Psoas muscle (tissue), 8 donors: Measurements from ENCODE around the gene SNX2. TPM values are rescaled to one million over a fixed set of nuclear protein-coding genes. Genes with fewer than 3 reads are reported as not detected.

Source experiments
- ATAC-seq, 4 donors: fragments of 200-7000 bp; cut with Tn5 transposase; one replicate each; pipeline ENCODE4 v1.9.1; 2020; ENCODE audit warnings: moderate library complexity in 3 of 4, mild to moderate bottlenecking in 2 of 4
- DNase-seq, 2 donors: peaks; one replicate each; pipeline ENCODE4 v3.0.0-alpha.2; 2020
- H3K27ac ChIP-seq: fragments of 200-600 bp; one replicate; pipeline ENCODE4 v1.8.0; 2022
- H3K27me3 ChIP-seq, 3 donors: fragments of 200-600 bp in 1 of 3; one replicate each; pipeline versions ENCODE4 v1.6.1 to v1.8.0; 2013 to 2022; ENCODE audit warnings: low read length in 2 of 3, mild to moderate bottlenecking in 2 of 3, moderate library complexity in 1 of 3; ENCODE audit not compliant: insufficient read depth in 3 of 3
- H3K36me3 ChIP-seq, 2 donors: fragments of 200-600 bp in 1 of 2; one replicate each; pipeline versions ENCODE4 v1.6.1 to v1.8.0; 2013 to 2022; ENCODE audit warnings: low read depth in 1 of 2, mild to moderate bottlenecking in 1 of 2, moderate library complexity in 1 of 2; ENCODE audit not compliant: insufficient read depth in 1 of 2
- H3K4me1 ChIP-seq: fragments of 200-600 bp; one replicate; pipeline ENCODE4 v1.8.0; 2022
- H3K4me3 ChIP-seq: fragments of 200-600 bp; one replicate; pipeline ENCODE4 v1.8.0; 2022; ENCODE audit warnings: mild to moderate bottlenecking
- H3K9me3 ChIP-seq: fragments of 200-600 bp; one replicate; pipeline ENCODE4 v1.8.0; 2022
- CTCF ChIP-seq: fragments of 200-600 bp; IDR thresholded peaks from one replicate; pipeline ENCODE4 v1.8.0; 2022; ENCODE audit warnings: antibody characterized with exemption
- WGBS, 3 donors: extraction: QIAGEN DNeasy Blood & Tissue Kit; methylation state at CpG; one replicate each; pipeline versions ENCODE4 v1.1.6 to v1.1.7; 2013; 5-methylcytosine and 5-hydroxymethylcytosine counted together
- intact Hi-C, 2 donors: fragments of 100-400 bp; cut with DNase I; formaldehyde crosslinking; loops; one replicate each; pipeline versions ENCODE4 v1.11.0 to v1.14.2; 2022
- polyA plus RNA-seq, 3 donors: library from polyadenylated mRNA; stranded (reverse); fragments of 200-250 nt; gene quantifications; one replicate each; pipeline ENCODE4 v1.2.3, GENCODE V29; 2013
- total RNA-seq, 4 donors: library from RNA; stranded (reverse); fragmentation: NEBNext Ultra II Directional in 2 of 4; extraction: Animal tissue kit (Norgen Biotek cat#: 25700) in 2 of 4; gene quantifications; one replicate each; pipeline versions ENCODE4 v1.2.1 to v1.2.4, GENCODE V29; 2021 to 2023
- donor health status: healthy with polysubstance abuse.
- donor health status: DM: no; HTN: no; CAD: no; lungs with moderate emphysema.
- donor health status: Bipolar disorder and iron deficiency.
- donor health status: healthy.
- donor health status: DM: yes; HTN: yes; CAD: no.
- donor health status: DM: no; HTN: no; CAD: no.
- donor health status: DM: no; HTN: no; CAD: no.
- donor health status: DM: yes; HTN: yes; CAD: no.

The SNX2 gene
- total and polyA plus RNA-seq, 7 donors: 23.2 to 45.3 (median 35.3) TPM

DNA sequence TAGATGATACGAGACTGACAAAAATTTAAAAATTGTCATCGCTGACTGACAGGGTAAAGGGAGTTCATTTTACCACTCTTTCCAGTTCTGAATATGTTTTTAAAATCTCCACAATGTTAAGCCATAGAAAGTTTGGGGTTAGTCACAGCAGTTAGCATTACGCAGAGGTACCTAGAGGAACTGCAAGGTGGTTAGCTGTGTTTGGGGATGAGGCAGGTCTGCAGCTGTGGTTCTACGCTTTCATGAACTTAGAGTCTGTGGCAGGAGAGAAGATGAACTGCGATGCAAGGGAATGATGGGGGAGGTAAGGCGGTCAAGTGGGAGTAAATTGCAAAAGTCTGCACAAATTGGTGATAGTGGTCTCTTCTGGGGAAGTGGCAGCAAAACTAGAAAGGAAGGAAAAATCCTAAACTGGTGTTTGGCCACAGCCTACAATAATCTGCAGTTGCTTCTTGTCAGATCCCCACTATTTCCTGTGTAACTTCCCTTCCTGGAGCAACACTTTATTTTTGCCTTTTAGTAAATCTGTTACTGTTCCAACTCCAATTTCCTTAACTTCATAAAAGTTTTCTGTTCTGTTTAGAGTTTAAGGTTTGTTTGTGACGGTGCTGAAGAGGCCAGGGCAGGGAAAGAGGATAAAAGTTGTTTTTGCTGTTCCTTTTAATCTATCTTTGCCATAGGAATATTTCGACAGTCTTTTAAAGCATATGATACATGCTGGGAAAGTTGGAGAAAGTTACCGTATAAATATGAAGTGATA lies 38.6 kb upstream of the SNX2 start:
- WGBS, 3 donors: 73 to 75% (median 74%) methylated on average over 9 of the region's 9 CpGs
- Histone ChIP-seq H3K4me3 (no peak overlapping the region), H3K36me3 (no peaks in the 10 kb centered on the region), H3K4me1 (no peaks in the 10 kb centered on the region), H3K27me3 (no peaks in the 10 kb centered on the region), H3K27ac (no peak overlapping the region), H3K9me3 (peaks cover 6% of the 10 kb centered on the region)
- no peak for ATAC-seq
- no peak for DNase-seq
- intact Hi-C loops: no loop called here
- no peak for TF ChIP-seq CTCF

DNA sequence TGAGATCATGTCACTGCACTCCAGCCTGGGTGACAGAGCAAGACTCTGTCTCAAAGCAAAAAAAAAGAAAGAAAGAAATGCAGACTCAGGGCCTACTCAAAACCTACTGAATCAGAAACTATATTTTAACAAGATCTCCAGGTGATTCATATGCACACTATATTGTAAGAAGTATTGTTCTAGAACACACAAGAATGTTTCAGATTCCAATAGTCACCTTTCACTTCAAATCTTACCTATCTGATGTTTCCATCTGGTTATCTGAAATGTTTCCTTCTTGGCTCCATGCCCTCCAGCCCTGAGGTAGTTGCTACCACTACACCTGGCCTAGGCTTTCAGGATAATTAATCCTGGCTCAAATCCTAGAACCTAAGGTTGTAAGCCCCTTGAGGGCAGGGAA lies 36.8 kb upstream of the SNX2 start:
- DNase-seq (no peak), ATAC-seq (no peak)
- TF ChIP-seq CTCF: no peak
- Histone ChIP-seq H3K4me3 (no peak overlapping the region), H3K9me3 (peaks cover 6% of the 10 kb centered on the region), H3K27ac (no peak overlapping the region), H3K27me3 (no peaks in the 10 kb centered on the region), H3K4me1 (no peaks in the 10 kb centered on the region), H3K36me3 (no peaks in the 10 kb centered on the region)
- intact Hi-C loops: no loop called here

DNA sequence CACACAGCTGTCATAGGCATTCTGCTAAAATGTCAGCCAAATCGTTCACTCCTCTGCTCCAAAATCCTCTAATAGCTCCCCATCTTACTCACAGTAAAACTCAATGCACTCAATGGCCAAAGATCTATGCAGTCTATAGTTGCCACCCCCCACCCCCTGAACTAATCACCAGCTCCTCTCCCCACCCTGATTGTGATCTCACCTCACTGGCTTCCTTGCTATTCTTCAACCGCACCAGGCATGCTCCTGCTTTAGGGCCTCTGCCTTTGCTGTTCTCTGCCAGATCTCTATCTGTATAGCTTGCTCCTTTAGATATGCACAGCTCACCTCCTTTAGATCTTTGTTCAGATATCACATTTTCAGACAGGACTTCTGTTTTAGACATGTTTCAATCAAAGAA lies 33.2 kb upstream of the SNX2 start:
- H3K4me1 ChIP-seq: no peaks in the 10 kb centered on the region
- H3K4me3 ChIP-seq: no peak overlapping the region
- WGBS, 3 donors: 28 to 51% (median 40%) methylated on average over 2 of the region's 2 CpGs
- no peaks in the 10 kb centered on the region for H3K27me3 ChIP-seq
- intact Hi-C loops: no loop called here
- no peaks in the 10 kb centered on the region for H3K9me3 ChIP-seq
- no peak overlapping the region for H3K27ac ChIP-seq
- ATAC-seq (no peak), DNase-seq (no peak)
- no peaks in the 10 kb centered on the region for H3K36me3 ChIP-seq
- no peak for TF ChIP-seq CTCF

GRCh38 chr5:122743261-122743660 lies 31.6 kb upstream of the SNX2 start:
- Histone ChIP-seq H3K36me3 (no peaks in the 10 kb centered on the region), H3K27ac (no peak overlapping the region), H3K4me1 (no peaks in the 10 kb centered on the region), H3K4me3 (no peak overlapping the region), H3K9me3 (no peaks in the 10 kb centered on the region), H3K27me3 (no peaks in the 10 kb centered on the region)
- ATAC-seq (no peak), DNase-seq (no peak)
- TF ChIP-seq CTCF: no peak
- intact Hi-C loops: no loop called here
- 82 to 94% (median 89%) methylated on average over 3 of the region's 3 CpGs for WGBS, 3 donors

DNA sequence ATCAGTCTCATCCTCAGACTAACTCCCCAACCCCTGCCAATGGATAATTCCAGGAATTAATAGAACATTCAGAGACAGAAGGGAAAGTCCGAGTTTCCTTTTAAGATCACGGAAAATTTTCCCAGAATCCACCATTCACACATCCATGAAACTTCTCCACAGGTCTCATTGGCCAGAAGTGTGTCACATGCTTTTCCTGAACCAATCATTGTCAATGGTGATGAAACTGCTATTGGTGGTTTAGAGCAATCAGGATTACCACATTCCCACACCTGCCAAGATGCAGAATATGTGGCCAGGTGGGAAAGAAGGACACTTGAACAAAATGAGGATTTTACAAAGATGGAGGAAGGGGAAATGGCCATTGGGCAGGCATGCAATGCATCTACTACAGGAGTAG lies 29.3 kb upstream of the SNX2 start:
- Histone ChIP-seq H3K27me3 (no peaks in the 10 kb centered on the region), H3K4me1 (no peaks in the 10 kb centered on the region), H3K36me3 (no peaks in the 10 kb centered on the region), H3K9me3 (no peaks in the 10 kb centered on the region), H3K27ac (no peak overlapping the region), H3K4me3 (no peak overlapping the region)
- ATAC-seq: no peak
- no peak for DNase-seq
- intact Hi-C loops: no loop called here
- WGBS, 3 donors: 88 to 92% (median 91%) methylated on average over 2 of the region's 2 CpGs
- no peak for TF ChIP-seq CTCF
